PC-3 (cell line): Measurements from ENCODE around the gene RABGEF1. TPM values are rescaled to one million over a fixed set of nuclear protein-coding genes. Genes with fewer than 3 reads are reported as not detected.

Experiments
- ATAC-seq: fragments of 200-7000 bp; cut with Tn5 transposase; 2 replicates; pipeline ENCODE4 v1.9.1; 2020; ENCODE audit warnings: mild to moderate bottlenecking, moderate library complexity
- BruUV-seq: library from RNA; stranded (reverse); fragments of 400-500 nt; replicated peaks from 2 replicates; lab custom pipeline; 2021; lab: Mats Ljungman, UMichigan
- CTCF ChIA-PET: fragments of 300-600 bp; sonication (Branson Sonifier 250); formaldehyde crosslinking; loops from one replicate; lab custom pipeline; 2022; ENCODE audit warnings: antibody characterized with exemption; lab: Charles Lee
- POLR2A ChIA-PET: fragments of 300-600 bp; sonication (Branson Sonifier 250); formaldehyde crosslinking; loops from one replicate; lab custom pipeline; 2022; ENCODE audit warnings: antibody characterized with exemption; ENCODE audit not compliant: unreplicated experiment; lab: Charles Lee
- DNase-seq: peaks from one replicate; pipeline ENCODE4 v3.0.0-alpha.2; 2015
- H2AFZ ChIP-seq: fragments of 300-600 bp; sonication (generic); 2 replicates; pipeline ENCODE4 v1.6.0; 2016; ENCODE audit warnings: antibody characterized with exemption, low read length
- H3F3A ChIP-seq: fragments of 300-600 bp; sonication (generic); one replicate; pipeline ENCODE4 v1.6.0; 2017; ENCODE audit warnings: antibody characterized with exemption, low read length, control low read depth, mild to moderate bottlenecking; ENCODE audit not compliant: unreplicated experiment
- H3K27ac ChIP-seq: fragments of 300-600 bp; sonication (generic); 2 replicates; pipeline ENCODE4 v1.5.1; 2016; ENCODE audit warnings: mild to moderate bottlenecking, low read length
- H3K27me3 ChIP-seq: fragments of 300-600 bp; sonication (generic); 2 replicates; pipeline ENCODE4 v1.6.1; 2016; ENCODE audit warnings: low read length, mixed read lengths
- H3K36me3 ChIP-seq: fragments of 300-600 bp; sonication (generic); 2 replicates; pipeline ENCODE4 v1.6.1; 2016; ENCODE audit warnings: low read depth, mixed run types, low read length, mixed read lengths
- H3K4me1 ChIP-seq: fragments of 300-600 bp; sonication (generic); 2 replicates; pipeline ENCODE4 v1.5.1; 2016; ENCODE audit warnings: low read length; ENCODE audit not compliant: insufficient read depth
- H3K4me2 ChIP-seq: fragments of 300-600 bp; sonication (generic); 2 replicates; pipeline ENCODE4 v1.6.0; 2016; ENCODE audit warnings: low read length
- H3K4me3 ChIP-seq: fragments of 300-600 bp; sonication (generic); 2 replicates; pipeline ENCODE4 v1.5.1; 2016; ENCODE audit warnings: mild to moderate bottlenecking, low read length, mixed read lengths
- H3K79me2 ChIP-seq: fragments of 300-600 bp; sonication (generic); 2 replicates; pipeline ENCODE4 v1.6.1; 2017; ENCODE audit warnings: low read length, mixed read lengths
- H3K9ac ChIP-seq: fragments of 300-600 bp; sonication (generic); 2 replicates; pipeline ENCODE4 v1.6.0; 2016; ENCODE audit warnings: mild to moderate bottlenecking, low read length
- H3K9me2 ChIP-seq: fragments of 300-600 bp; sonication (generic); replicated peaks from 2 replicates; pipeline ENCODE4 v1.6.1; 2016; ENCODE audit warnings: mixed run types, low read length, mixed read lengths
- H3K9me3 ChIP-seq: fragments of 300-600 bp; sonication (generic); 2 replicates; pipeline ENCODE4 v1.6.1; 2016; ENCODE audit warnings: low read length, mixed read lengths
- H4K20me1 ChIP-seq: fragments of 300-600 bp; sonication (generic); 2 replicates; pipeline ENCODE4 v1.6.1; 2016; ENCODE audit warnings: low read length, mixed read lengths
- CTCF ChIP-seq: fragments of 300-600 bp; sonication (generic); conservative IDR thresholded peaks from 2 replicates; pipeline ENCODE4 v1.5.1; 2017; ENCODE audit warnings: antibody characterized with exemption, low read depth, mild to moderate bottlenecking, low read length
- EZH2 ChIP-seq: fragments of 300-600 bp; sonication (generic); IDR thresholded peaks from one replicate; pipeline ENCODE4 v1.6.1; 2017; ENCODE audit warnings: antibody characterized with exemption, mild to moderate bottlenecking, low read length; ENCODE audit not compliant: unreplicated experiment
- EZH2phosphoT487 ChIP-seq: fragments of 300-600 bp; sonication (generic); IDR thresholded peaks from 2 replicates; pipeline ENCODE4 v1.6.1; 2018; ENCODE audit warnings: mild to moderate bottlenecking, antibody characterized with exemption, low read length, borderline replicate concordance
- intact Hi-C: fragments of 100-400 bp; cut with micrococcal nuclease; formaldehyde crosslinking; loops from 2 replicates; pipeline ENCODE4 v1.9.0; 2023
- total RNA-seq: library from RNA; depleted of rRNA; stranded (reverse); fragments of >200 nt; gene quantifications from 2 replicates; pipeline ENCODE4 v1.2.3, GENCODE V29; 2014

Gene RABGEF1
- total RNA-seq, 1 experiment from 2014 or later = 19.8 TPM

GRCh38 chr7:66725843-66726242 lies 14.7 kb upstream of the RABGEF1 start:
- Histone ChIP-seq H3K9me3 (no peaks in the 10 kb centered on the region), H3K36me3 (peaks cover 14% of the 10 kb centered on the region; the same call in 1 of the 2 replicates), H3K4me3 (no peak overlapping the region), H3K27ac (no peak overlapping the region), H3K4me1 (no peaks in the 10 kb centered on the region), H3K9me2 (no peaks in the 10 kb centered on the region), H3K79me2 (no peaks in the 10 kb centered on the region), H3K27me3 (no peaks in the 10 kb centered on the region), H3K9ac (no peak overlapping the region), H3K4me2 (no peak overlapping the region), H2AFZ (no peak overlapping the region), H3F3A (no peaks in the 10 kb centered on the region), H4K20me1 (no peaks in the 10 kb centered on the region)
- TF ChIP-seq EZH2phosphoT487 = no peak
- ChIA-PET CTCF (no interaction called here), POLR2A (no interaction called here)
- BruUV-seq = no TSS peak
- DNase-seq (no peak), ATAC-seq (no peak)
- intact Hi-C loops = no loop called here

- Histone ChIP-seq H3K79me2 (no peaks in the 10 kb centered on the region), H3K4me1 (no peaks in the 10 kb centered on the region), H3K9me3 (no peaks in the 10 kb centered on the region), H2AFZ (no peak overlapping the region), H3K4me2 (no peak overlapping the region), H3K36me3 (peaks cover 14% of the 10 kb centered on the region; the same call in 1 of the 2 replicates), H4K20me1 (no peaks in the 10 kb centered on the region), H3K9ac (no peak overlapping the region), H3K27ac (no peak overlapping the region), H3F3A (no peaks in the 10 kb centered on the region), H3K9me2 (no peaks in the 10 kb centered on the region), H3K27me3 (no peaks in the 10 kb centered on the region), H3K4me3 (no peak overlapping the region)
- ATAC-seq (no peak), DNase-seq (no peak)
- ChIA-PET POLR2A (no interaction called here), CTCF (no interaction called here)
- intact Hi-C loops = no loop called here
- BruUV-seq = no TSS peak
- TF ChIP-seq CTCF (no peak), EZH2 (no peak), EZH2phosphoT487 (no peak)
These were observed 13.5 kb upstream of the RABGEF1 start for GRCh38 chr7:66727058-66727457.

GRCh38 chr7:66728571-66728970 lies 12.0 kb upstream of the RABGEF1 start:
- H3K4me1 ChIP-seq = no peaks in the 10 kb centered on the region
- ChIA-PET POLR2A (no interaction called here), CTCF (no interaction called here)
- no peaks in the 10 kb centered on the region for H3K27me3 ChIP-seq
- H3F3A ChIP-seq = no peaks in the 10 kb centered on the region
- no peak overlapping the region for H3K4me3 ChIP-seq
- no peaks in the 10 kb centered on the region for H4K20me1 ChIP-seq
- no peak overlapping the region for H2AFZ ChIP-seq
- DNase-seq (no peak), ATAC-seq (no peak)
- no peak overlapping the region for H3K27ac ChIP-seq
- H3K9ac ChIP-seq = no peak overlapping the region
- H3K9me2 ChIP-seq = no peaks in the 10 kb centered on the region
- no peak overlapping the region for H3K4me2 ChIP-seq
- peaks cover 9% of the 10 kb centered on the region; the same call in 1 of the 2 replicates for H3K36me3 ChIP-seq
- TF ChIP-seq CTCF (no peak), EZH2phosphoT487 (no peak), EZH2 (no peak)
- no peaks in the 10 kb centered on the region for H3K9me3 ChIP-seq
- intact Hi-C loops = no loop called here
- H3K79me2 ChIP-seq = no peaks in the 10 kb centered on the region
- no TSS peak for BruUV-seq
